Spleen (tissue), 11 donors: ENCODE results near the gene MYL6B. TPM values are rescaled to one million over a fixed set of nuclear protein-coding genes. Genes with fewer than 3 reads are reported as not detected.

Source experiments
- DNase-seq: peaks from one replicate; pipeline ENCODE4 v3.0.0-alpha.2; 2020
- H3K27ac ChIP-seq, 8 donors: fragments of 200-600 bp; sonication (generic) in 7 of 8; 1 replicate in 4 of 8; 2 replicates in 4 of 8; pipeline versions ENCODE4 v1.5.0 to v1.8.0; 2016 to 2021; ENCODE audit warnings: inconsistent platforms in 4 of 8, mild to moderate bottlenecking in 4 of 8, moderate library complexity in 1 of 8
- H3K27me3 ChIP-seq, 7 donors: fragments of 200-600 bp; sonication (generic) in 6 of 7; replicated peaks in 1 of 7; 1 replicate in 4 of 7; 2 replicates in 3 of 7; pipeline versions ENCODE4 v1.5.0 to v1.8.0; 2016 to 2021; ENCODE audit warnings: inconsistent platforms in 3 of 7, mild to moderate bottlenecking in 1 of 7
- H3K36me3 ChIP-seq, 6 donors: fragments of 200-600 bp; sonication (generic) in 5 of 6; 1 replicate in 4 of 6; 2 replicates in 2 of 6; pipeline versions ENCODE4 v1.5.0 to v1.8.0; 2016 to 2021; ENCODE audit warnings: inconsistent platforms in 2 of 6
- H3K4me1 ChIP-seq, 6 donors: fragments of 200-600 bp; sonication (generic) in 5 of 6; 1 replicate in 3 of 6; 2 replicates in 3 of 6; pipeline versions ENCODE4 v1.5.0 to v1.8.0; 2016 to 2021; ENCODE audit warnings: inconsistent platforms in 3 of 6
- H3K4me3 ChIP-seq, 8 donors: fragments of 200-600 bp; sonication (generic) in 7 of 8; 1 replicate in 4 of 8; 2 replicates in 4 of 8; pipeline versions ENCODE4 v1.5.0 to v1.8.0; 2016 to 2021; ENCODE audit warnings: inconsistent platforms in 4 of 8, mild to moderate bottlenecking in 4 of 8, moderate library complexity in 2 of 8
- H3K9me3 ChIP-seq, 8 donors: fragments of 200-600 bp; sonication (generic) in 7 of 8; 1 replicate in 4 of 8; 2 replicates in 4 of 8; pipeline versions ENCODE4 v1.5.0 to v1.8.0; 2016 to 2021; ENCODE audit warnings: inconsistent platforms in 4 of 8
- POLR2A ChIP-seq, 3 donors: fragments of 450-650 bp; IDR thresholded peaks; one replicate each; pipeline ENCODE4 v1.5.1; 2017; ENCODE audit warnings: antibody characterized with exemption in 3 of 3, mild to moderate bottlenecking in 1 of 3
- POLR2AphosphoS5 ChIP-seq, 3 donors: sonication (generic); formaldehyde crosslinking; IDR thresholded peaks; one replicate each; pipeline ENCODE4 v1.5.1; 2017; ENCODE audit warnings: antibody characterized with exemption in 3 of 3
- WGBS, 5 donors: extraction: QIAGEN DNeasy Blood & Tissue Kit in 3 of 5; methylation state at CpG; one replicate each; pipeline versions ENCODE4 v1.1.5 to v1.1.7; 2013 to 2018; 5-methylcytosine and 5-hydroxymethylcytosine counted together
- intact Hi-C: fragments of 100-400 bp; cut with DNase I; formaldehyde crosslinking; loops from one replicate; pipeline ENCODE4 v1.15.0; 2023; ENCODE audit warnings: low total_unique reads
- polyA plus RNA-seq, 3 donors: library from polyadenylated mRNA; stranded (reverse); fragments of 200-250 nt; gene quantifications; one replicate each; pipeline ENCODE4 v1.2.1, GENCODE V29; 2013
- total RNA-seq, 7 donors: library from RNA; depleted of rRNA in 3 of 7; stranded (reverse); fragments of >200 nt in 3 of 7; fragmentation: NEBNext Ultra II Directional in 4 of 7; extraction: Animal tissue kit (Norgen Biotek cat#: 25700) in 4 of 7; gene quantifications; one replicate each; pipeline versions ENCODE4 v1.1.0 to v1.2.1, GENCODE V29; 2016 to 2021
- TF ChIP-seq, protein P1 (sequence below), 11 experiments: fragments of 200-600 bp in 7 of 11; fragments of 450-650 bp in 4 of 11; sonication (generic) in 4 of 11; IDR thresholded peaks in 8 of 11; conservative IDR thresholded peaks in 3 of 11; 1 replicate in 7 of 11; 2 replicates in 4 of 11; pipeline versions ENCODE4 v1.4.0 to v1.8.0; 2016 to 2021; ENCODE audit warnings: antibody characterized with exemption in 11 of 11, inconsistent platforms in 4 of 11, mild to moderate bottlenecking in 1 of 11
- donor health status: healthy with polysubstance abuse.
- donor health status: DM: no; HTN: no; CAD: no; lungs with moderate emphysema.
- donor health status: DM: no; HTN: no; CAD: no.
- donor health status: Bipolar disorder and iron deficiency.
- donor health status: healthy.
- donor health status: DM: no; HTN: no; CAD: no.
- donor health status: DM: yes; HTN: yes; CAD: no.

The MYL6B gene
- total and polyA plus RNA-seq, 10 donors: 17.1 to 101 (median 40.4) TPM

DNA sequence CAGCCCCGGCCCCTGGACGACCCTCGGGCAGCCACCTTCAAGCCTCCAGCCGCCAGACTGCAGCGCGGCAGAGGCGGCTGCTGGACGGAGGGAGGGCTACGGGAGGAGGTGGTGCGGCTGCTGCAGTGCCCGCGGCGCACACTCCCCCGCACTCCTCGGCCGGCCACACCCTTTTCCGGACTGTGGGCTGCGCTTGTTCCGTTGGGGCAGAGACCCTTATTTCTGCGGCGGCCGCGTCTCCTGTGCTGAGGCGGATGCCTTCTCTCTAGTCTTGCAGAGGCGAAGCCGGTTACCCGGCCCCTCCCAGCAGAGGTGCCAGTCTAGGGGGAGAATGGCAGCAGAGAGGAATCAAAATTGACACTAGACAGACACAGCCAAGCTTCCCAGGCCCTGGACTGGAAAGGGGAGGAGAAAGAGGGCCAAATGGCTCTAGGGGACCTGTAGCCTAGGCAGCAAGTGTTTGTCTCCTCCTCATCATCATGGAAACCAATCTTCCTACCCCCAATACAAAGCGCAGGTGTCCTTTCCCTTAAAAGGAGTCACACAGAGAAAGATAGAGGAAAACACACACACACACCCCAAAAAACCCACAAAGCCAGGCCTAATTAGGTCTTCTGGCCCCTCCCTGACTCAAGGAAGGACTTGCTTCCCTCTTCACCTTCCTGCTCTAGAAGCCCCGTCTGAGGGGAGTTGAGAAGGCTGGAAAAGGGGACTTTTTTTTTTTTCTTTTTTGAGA, 23.0 kb upstream of the MYL6B start:
- 0 to 1% (median 0%) methylated on average over 24 to 29 of the region's 29 CpGs for WGBS, 5 donors
- peak; percentile 96 for DNase-seq
- H3K4me1 ChIP-seq: peaks cover 37 to 79% (median 58%) of the 10 kb centered on the region in 6 donors
- intact Hi-C loops: no loop called here
- H3K27me3 ChIP-seq: no peaks in the 10 kb centered on the region
- H3K4me3 ChIP-seq: peak overlapping the region; percentile 50 to 94 (median 79)
- peaks cover 0 to 43% (median 41%) of the 10 kb centered on the region in 6 donors for H3K36me3 ChIP-seq
- H3K27ac ChIP-seq: peak overlapping the region; percentile 82 to 94 (median 90)
- peak; percentile 13 to 62 (median 30) for TF ChIP-seq POLR2A (IDR thresholded peaks at IDR 0.05)
- TF ChIP-seq, protein P1, sequence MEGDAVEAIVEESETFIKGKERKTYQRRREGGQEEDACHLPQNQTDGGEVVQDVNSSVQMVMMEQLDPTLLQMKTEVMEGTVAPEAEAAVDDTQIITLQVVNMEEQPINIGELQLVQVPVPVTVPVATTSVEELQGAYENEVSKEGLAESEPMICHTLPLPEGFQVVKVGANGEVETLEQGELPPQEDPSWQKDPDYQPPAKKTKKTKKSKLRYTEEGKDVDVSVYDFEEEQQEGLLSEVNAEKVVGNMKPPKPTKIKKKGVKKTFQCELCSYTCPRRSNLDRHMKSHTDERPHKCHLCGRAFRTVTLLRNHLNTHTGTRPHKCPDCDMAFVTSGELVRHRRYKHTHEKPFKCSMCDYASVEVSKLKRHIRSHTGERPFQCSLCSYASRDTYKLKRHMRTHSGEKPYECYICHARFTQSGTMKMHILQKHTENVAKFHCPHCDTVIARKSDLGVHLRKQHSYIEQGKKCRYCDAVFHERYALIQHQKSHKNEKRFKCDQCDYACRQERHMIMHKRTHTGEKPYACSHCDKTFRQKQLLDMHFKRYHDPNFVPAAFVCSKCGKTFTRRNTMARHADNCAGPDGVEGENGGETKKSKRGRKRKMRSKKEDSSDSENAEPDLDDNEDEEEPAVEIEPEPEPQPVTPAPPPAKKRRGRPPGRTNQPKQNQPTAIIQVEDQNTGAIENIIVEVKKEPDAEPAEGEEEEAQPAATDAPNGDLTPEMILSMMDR (IDR thresholded peaks at IDR 0.05 in 8 of 11, conservative IDR thresholded peaks at IDR 0.05 in 3 of 11): peak in 1 of 11 experiments; percentile 17
- TF ChIP-seq POLR2AphosphoS5 (IDR thresholded peaks at IDR 0.05): peak; percentile 88 to 94 (median 93)
- H3K9me3 ChIP-seq: no peaks in the 10 kb centered on the region

DNA sequence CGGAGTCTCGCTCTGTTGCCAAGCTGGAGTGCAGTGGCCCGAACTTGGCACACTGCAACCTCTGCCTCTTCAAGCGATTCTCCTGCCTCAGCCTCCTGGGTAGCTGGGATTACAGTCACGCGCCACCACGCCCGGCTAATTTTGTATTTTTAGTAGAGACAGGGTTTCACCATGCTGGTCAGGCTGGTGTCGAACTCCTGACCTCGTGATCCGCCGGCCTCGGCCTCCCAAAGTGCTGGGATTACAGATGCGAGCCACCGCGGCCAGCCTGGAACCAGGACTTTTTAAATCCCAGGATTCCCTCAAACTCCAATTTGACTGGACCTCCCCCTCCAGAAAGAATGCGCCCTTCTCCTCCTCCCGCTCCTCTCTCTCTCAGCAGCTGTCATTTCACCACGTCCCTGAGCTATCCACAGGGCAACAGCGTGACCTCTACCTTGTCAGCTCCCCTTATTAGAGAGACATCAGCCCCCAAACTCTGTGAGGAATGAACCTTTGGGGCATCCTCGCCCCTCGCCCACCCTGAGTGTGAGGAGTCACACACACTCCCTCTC, 22.4 kb upstream of the MYL6B start:
- H3K27me3 ChIP-seq: no peaks in the 10 kb centered on the region
- peaks cover 3 to 50% (median 47%) of the 10 kb centered on the region in 6 donors for H3K36me3 ChIP-seq
- 56 to 68% (median 64%) methylated on average over 21 to 22 of the region's 22 CpGs for WGBS, 5 donors
- peak overlapping the region; percentile 82 to 94 (median 90) for H3K27ac ChIP-seq
- TF ChIP-seq, protein P1 (IDR thresholded peaks at IDR 0.05 in 8 of 11, conservative IDR thresholded peaks at IDR 0.05 in 3 of 11): no peak
- TF ChIP-seq POLR2AphosphoS5 (IDR thresholded peaks at IDR 0.05) (no peak), POLR2A (IDR thresholded peaks at IDR 0.05) (no peak)
- DNase-seq: no peak
- intact Hi-C loops: no loop called here
- no peaks in the 10 kb centered on the region for H3K9me3 ChIP-seq
- peak overlapping the region; percentile 50 to 94 (median 79) for H3K4me3 ChIP-seq
- H3K4me1 ChIP-seq: peaks cover 37 to 72% (median 52%) of the 10 kb centered on the region in 6 donors

DNA sequence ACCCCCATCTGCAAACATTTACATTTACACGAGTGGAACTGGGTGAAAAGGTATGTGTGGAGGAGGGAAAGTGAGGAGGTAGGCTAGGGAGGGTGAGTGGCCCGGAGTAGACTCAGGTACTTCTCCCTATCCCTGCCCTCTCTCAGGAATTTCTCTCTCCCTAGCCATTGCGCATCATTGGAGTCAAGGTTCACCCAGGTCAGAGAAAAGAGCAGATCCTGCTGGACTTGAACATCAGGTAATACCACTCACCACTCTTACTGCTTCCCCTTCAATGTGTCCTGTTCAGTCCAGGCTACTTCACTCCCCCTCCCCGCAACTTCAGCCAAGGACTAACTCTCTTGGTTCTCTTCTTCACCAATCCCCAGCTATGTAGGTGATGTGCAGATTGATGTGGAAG, 21.5 kb upstream of the MYL6B start:
- H3K4me3 ChIP-seq: peak overlapping the region in 1 of 8 donors; percentile 83
- 93 to 98% (median 96%) methylated on average over 4 of the region's 4 CpGs for WGBS, 5 donors
- H3K27me3 ChIP-seq: no peaks in the 10 kb centered on the region
- TF ChIP-seq, protein P1 (IDR thresholded peaks at IDR 0.05 in 8 of 11, conservative IDR thresholded peaks at IDR 0.05 in 3 of 11): no peak
- TF ChIP-seq POLR2A (IDR thresholded peaks at IDR 0.05): no peak
- no peak for TF ChIP-seq POLR2AphosphoS5 (IDR thresholded peaks at IDR 0.05)
- peak overlapping the region in 6 of 8 donors; percentile 7 to 94 (median 91) for H3K27ac ChIP-seq
- no peaks in the 10 kb centered on the region for H3K9me3 ChIP-seq
- H3K36me3 ChIP-seq: peaks cover 3 to 58% (median 54%) of the 10 kb centered on the region in 6 donors
- intact Hi-C loops: no loop called here
- peaks cover 30 to 64% (median 43%) of the 10 kb centered on the region in 6 donors for H3K4me1 ChIP-seq
- no peak for DNase-seq

DNA sequence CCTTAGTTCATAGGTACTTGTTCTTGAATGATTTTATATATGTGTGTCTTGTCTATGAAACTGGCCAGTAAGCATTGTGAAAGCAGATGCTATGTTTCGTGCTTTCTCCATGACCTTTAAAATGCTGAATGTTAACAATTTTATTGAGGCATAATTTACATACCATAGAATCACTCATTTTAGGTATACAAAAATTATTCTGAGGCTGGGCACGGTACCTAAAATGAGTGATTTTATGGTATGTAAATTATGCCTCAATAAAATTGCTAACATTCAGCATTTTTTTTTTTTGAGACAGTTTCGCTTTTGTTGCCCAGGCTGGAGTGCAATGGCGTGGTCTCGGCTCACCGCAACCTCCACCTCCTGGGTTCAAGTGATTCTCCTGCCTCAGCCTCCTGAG, 17.5 kb upstream of the MYL6B start:
- DNase-seq: no peak
- Histone ChIP-seq H3K9me3 (no peaks in the 10 kb centered on the region), H3K27ac (no peak overlapping the region), H3K4me1 (peaks cover 6 to 40% (median 12%) of the 10 kb centered on the region in 6 donors), H3K27me3 (no peaks in the 10 kb centered on the region), H3K4me3 (no peak overlapping the region), H3K36me3 (peaks cover 3 to 98% (median 94%) of the 10 kb centered on the region in 6 donors)
- intact Hi-C loops: no loop called here
- TF ChIP-seq POLR2A (IDR thresholded peaks at IDR 0.05) (no peak), POLR2AphosphoS5 (IDR thresholded peaks at IDR 0.05) (no peak)
- TF ChIP-seq, protein P1 (IDR thresholded peaks at IDR 0.05 in 8 of 11, conservative IDR thresholded peaks at IDR 0.05 in 3 of 11): no peak
- 93 to 96% (median 95%) methylated on average over 6 of the region's 6 CpGs for WGBS, 5 donors
